ENCODE data around the gene SAP30BP.

Gene SAP30BP

DNA sequence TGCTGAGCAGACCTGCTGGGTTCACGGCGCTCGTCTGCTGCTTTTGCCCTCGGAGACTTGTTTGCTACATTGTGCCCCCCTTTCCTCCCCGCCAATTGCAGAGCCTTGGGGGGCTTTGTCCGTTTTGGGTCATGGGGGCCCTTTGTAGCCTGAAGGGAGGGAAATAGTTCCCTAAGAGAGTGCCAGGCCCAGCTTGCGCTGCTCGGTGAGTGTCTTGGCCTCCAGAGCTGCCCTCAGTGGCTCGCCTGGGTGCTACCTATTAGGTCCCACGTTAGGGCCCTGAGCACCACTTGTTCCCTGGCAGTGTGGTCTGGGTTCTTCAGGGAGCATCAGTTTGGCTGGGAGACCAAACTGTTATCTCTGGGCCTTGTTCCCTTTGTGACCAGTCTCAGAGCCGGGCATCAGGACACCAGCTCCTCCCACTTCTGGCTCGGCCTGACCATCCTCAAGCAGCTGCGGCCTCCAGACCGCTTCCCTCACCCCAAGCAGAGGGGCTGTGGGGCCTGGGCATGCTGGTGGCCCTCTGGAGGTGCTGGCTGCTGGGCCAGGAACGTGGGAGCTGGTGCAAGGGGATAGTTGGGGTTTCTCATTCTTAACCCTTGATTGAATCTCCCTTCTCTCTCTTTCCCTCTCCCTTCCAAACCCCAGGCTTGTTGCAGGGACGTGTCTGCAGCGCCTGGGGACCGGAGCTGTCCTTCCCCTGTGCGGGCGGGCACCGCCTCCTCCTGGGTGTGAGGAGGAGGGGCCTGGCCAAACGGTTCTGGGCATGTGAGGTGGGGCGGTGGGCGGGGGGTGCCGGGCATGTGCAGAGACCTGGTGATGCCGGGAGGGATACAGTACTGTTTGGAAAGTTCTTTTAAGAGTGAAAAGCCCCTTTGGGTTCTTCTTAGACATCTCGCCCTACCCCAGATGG, 38.1 kb downstream of the SAP30BP start:
- in situ Hi-C loops (cut with HindIII; ENCODE audit: low sequenced_read_pairs): no loop called here
- H3K4me3 ChIP-seq (ENCODE audit: low read depth, low read length): no peak overlapping the region
- DNase-seq (ENCODE audit: low read depth, low spot score): no peak
- TF ChIP-seq, protein P1, sequence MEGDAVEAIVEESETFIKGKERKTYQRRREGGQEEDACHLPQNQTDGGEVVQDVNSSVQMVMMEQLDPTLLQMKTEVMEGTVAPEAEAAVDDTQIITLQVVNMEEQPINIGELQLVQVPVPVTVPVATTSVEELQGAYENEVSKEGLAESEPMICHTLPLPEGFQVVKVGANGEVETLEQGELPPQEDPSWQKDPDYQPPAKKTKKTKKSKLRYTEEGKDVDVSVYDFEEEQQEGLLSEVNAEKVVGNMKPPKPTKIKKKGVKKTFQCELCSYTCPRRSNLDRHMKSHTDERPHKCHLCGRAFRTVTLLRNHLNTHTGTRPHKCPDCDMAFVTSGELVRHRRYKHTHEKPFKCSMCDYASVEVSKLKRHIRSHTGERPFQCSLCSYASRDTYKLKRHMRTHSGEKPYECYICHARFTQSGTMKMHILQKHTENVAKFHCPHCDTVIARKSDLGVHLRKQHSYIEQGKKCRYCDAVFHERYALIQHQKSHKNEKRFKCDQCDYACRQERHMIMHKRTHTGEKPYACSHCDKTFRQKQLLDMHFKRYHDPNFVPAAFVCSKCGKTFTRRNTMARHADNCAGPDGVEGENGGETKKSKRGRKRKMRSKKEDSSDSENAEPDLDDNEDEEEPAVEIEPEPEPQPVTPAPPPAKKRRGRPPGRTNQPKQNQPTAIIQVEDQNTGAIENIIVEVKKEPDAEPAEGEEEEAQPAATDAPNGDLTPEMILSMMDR (IDR thresholded peaks at IDR 0.05; ENCODE audit: low read depth, low read length): no peak

DNA sequence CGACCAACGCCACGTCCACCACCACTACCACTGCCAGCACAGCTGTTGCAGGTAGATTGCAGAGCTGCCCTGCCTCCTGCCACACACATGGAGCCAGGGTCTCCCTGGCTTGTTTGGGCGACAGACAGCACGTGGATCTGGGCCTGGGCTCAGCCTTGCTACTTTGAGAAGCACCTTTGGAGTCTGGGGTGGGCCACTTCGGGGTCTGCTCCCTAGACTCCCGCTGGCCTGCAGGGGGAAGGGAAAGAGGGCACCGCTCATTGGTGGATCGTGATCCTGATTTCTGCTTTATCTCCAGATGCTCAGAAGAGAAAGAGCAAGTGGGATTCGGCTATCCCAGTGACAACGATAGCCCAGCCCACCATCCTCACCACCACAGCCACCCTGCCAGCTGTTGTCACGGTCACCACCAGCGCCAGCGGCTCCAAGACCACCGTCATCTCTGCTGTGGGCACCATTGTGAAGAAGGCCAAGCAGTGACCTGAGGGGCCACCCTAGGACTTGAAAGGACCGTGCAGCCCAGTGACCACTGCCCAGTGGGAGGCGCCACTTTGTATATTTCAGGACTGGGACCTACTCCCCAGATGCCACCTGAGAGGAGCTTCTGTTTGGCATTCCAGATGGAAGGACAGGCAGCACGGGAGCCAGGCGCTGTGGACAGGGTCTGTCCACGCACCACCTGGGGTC, 39.0 kb downstream of the SAP30BP start:
- in situ Hi-C loops (cut with HindIII; ENCODE audit: low sequenced_read_pairs): no loop called here
- no peak for DNase-seq (ENCODE audit: low read depth, low spot score)
- TF ChIP-seq, protein P1 (IDR thresholded peaks at IDR 0.05; ENCODE audit: low read depth, low read length): no peak
- H3K4me3 ChIP-seq (ENCODE audit: low read depth, low read length): no peak overlapping the region

DNA sequence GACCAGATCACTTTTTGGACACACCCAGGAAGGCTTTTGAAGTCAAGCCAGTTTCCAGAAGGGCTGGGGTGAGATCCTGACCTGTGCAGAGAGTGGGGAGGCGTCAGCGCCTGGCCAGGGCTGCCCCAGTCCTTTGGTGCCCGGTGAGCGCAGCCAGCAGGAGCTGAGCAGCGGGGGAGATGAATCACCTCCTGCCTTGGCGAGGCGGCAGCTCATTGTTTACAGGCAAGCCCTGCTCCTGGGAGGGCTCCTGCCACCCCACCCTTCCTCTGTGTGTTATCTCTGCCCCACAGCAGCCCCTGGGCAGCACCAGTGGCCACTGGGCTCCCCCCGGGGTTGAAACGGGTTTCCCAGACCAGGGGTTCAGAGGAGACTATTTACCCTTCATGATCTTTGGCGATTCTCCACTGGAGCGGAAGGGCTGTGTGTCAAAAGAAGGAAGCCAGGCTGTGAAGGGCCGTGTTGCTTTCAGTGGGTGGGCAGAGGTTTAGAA, 40.0 kb downstream of the SAP30BP start:
- no peak overlapping the region for H3K4me3 ChIP-seq (ENCODE audit: low read depth, low read length)
- in situ Hi-C loops (cut with HindIII; ENCODE audit: low sequenced_read_pairs): no loop called here
- peak; percentile 71 for DNase-seq (ENCODE audit: low read depth, low spot score)
- TF ChIP-seq, protein P1 (IDR thresholded peaks at IDR 0.05; ENCODE audit: low read depth, low read length): no peak

DNA sequence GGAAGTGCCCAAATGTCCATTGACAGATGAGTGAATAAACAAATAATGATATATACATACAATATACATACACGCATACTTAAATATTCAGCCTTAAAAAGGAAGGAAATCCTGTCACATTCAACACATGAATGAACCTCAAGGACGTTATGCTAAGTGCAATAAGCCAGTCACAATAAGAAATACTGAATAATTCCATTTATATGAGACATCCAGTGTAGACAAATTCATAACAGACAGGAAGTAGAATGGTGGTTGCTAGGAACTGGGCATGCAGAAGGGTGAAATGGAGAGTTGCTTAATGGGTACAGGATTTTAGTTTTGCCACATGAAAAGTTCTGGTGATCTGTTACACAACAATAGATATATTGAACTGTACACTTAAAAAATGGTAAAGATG, 45.3 kb downstream of the SAP30BP start:
- TF ChIP-seq, protein P1 (IDR thresholded peaks at IDR 0.05; ENCODE audit: low read depth, low read length): no peak
- H3K4me3 ChIP-seq (ENCODE audit: low read depth, low read length): no peak overlapping the region
- in situ Hi-C loops (cut with HindIII; ENCODE audit: low sequenced_read_pairs): no loop called here
- no peak for DNase-seq (ENCODE audit: low read depth, low spot score)

DNA sequence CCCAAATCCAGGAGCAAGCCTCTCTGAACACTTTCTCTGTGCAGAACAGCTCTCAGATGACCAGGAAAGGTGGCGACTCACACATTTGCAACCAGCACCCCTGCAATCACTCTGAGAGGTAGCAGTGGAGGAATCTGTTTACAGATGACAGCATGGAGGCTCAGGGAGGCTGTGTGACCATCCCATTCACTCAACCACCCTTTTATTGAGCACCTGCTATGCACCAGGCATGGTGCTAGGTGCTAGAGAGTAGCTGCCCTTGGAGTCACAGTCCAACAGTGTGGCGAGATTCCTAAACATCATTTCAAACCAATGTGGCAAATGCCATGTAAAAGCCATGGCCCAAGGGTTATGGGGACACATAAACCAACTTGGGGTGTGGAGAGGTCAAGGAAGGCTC, 52.6 kb downstream of the SAP30BP start:
- DNase-seq (ENCODE audit: low read depth, low spot score): no peak
- in situ Hi-C loops (cut with HindIII; ENCODE audit: low sequenced_read_pairs): no loop called here
- H3K4me3 ChIP-seq (ENCODE audit: low read depth, low read length): no peak overlapping the region
- TF ChIP-seq, protein P1 (IDR thresholded peaks at IDR 0.05; ENCODE audit: low read depth, low read length): no peak

DNA sequence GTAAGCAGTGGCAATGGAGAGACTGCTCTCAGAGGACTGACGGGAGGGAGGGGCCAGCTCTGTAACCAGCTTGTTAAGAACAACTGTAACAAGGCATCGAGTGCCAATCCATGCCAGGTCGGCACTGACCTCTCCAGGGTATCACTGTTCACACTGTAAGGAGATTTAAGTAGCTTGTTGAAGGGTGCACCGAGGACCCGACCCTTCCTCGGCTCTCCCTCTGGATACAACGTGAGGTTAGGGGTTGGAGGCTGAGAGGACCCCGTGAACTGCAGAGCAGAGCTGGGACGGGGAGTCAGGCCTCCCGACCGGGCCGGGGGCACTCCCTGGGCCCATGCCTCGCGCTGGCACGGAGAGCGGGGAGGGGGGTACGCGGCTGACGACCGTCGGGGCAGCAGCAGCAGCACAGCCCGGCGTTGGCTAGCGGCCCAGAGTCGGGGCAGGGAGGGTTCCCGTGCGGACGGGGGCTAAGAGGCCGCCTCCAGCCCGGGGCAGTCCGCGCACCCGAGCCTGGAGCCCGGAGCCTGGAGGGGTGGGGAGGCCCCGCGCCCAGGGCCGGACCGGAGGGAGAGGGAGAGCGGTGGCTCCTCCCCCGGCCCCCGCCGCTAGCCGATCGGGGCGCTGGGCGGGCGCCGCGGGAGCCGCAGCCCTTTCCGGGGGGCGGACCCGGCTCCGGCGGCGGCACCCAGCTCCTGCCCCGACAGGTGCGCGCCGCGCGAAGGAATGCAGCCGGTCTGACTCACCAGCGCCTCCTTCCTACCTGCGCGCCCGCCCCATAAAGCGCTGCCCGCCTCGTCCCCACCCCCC, 53.7 kb downstream of the SAP30BP start, which contains the start of gene ITGB4:
Gene ITGB4, plus strand, starts transcription at position 804 of the 807 bp plus-strand sequence. CDS start 3,245 bp downstream, outside the sequence.
- peak within 1 kb of the TSS; percentile 30 for H3K4me3 ChIP-seq (ENCODE audit: low read depth, low read length)
- in situ Hi-C loops (cut with HindIII; ENCODE audit: low sequenced_read_pairs): no loop called here
- TF ChIP-seq, protein P1 (IDR thresholded peaks at IDR 0.05; ENCODE audit: low read depth, low read length): no peak
- no peak for DNase-seq (ENCODE audit: low read depth, low spot score)
